CD4-positive, alpha-beta T cell treated with Interleukin-4 for 4 hours (primary cell): ENCODE data around the gene SCNN1B.
"Not testable (repeated sequence)": the region's sequence is repeated elsewhere in the genome, so short reads cannot be mapped to it uniquely, and the experiment has no call there.

Experiments
- DNase-seq: peaks from one replicate; pipeline ENCODE4 v3.0.0-alpha.2; 2020

The SCNN1B gene

DNA sequence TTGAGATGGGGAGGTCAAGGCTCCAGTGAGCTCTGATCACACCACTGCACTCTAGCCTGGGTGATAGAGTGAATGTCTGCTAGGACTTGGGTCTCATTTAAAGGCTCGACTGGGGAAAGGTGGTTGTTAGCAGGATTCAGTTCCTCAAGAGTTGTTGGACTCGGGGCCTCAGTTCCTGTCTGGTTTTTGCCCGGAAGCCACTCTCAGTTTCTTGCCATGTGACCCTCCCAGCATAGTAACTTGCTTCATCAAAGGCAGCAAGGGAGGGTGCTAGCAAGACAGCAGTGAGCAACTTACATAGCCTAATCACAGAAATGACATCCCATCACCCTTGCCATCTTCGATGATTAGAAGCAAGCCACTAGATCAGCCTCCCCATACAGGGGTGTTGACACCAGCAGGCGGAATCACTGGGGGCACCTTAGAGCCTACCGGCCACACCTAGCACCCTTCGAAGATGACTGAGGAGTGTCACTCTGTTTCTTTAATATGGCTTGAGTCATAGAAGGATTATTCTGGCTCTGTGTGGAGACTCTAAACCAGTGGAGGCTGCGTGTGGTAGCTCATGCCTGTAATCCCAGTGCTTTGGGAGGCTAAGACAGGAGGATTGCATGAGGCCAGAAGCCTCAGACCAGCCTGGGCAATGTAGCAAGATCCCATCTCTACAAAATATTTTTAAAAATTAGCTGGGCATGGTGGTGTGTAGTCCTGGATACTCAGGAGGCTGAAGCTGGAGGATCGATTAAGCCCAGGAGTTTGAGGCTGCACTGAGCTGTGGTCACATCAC, 13.2 kb upstream of the SCNN1B start:
- no peak for DNase-seq

DNA sequence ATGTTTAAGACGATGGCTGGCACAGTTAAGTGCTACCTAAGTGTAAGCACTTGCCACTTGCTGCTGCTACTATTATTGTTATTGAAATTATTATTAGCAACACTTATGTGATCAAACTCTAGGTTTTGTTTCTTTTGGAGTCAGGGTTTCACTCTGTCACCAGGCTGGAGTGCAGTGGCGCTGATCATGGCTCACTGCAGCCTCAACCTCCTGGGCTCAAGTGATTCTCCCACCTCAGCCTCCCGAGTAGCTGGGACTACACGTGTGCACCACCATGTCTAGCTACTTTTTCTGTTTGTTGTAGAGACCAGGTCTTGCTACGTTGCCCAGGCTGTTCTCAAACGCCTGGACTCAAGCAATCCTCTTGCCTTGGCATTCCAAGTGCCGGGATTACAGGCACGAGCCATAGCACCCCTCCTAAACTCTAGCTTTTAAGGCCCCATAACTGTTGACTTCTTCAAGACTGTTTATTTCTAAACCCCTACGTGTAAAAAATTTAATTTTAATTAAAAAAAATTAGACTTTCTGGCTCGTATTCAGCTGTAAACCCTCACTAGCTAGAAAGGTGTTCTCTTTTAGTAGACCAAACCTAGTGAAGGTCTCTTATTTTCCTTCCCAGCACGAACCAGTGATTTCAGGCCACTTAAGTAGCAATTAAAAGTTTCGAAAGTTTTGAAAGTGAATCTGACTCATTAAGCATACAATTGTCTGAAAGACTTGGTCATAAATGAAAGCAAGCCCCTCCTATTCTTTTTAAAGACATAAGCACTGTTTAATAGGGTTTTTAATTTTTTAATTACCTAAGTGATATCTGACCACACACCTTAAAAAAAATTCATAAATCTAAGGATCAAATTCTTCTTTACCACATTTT, 11.7 kb upstream of the SCNN1B start:
- DNase-seq: no peak

- DNase-seq: no peak
Observed at GRCh38 chr16:23293016-23293415, 9.1 kb upstream of the SCNN1B start.

DNA sequence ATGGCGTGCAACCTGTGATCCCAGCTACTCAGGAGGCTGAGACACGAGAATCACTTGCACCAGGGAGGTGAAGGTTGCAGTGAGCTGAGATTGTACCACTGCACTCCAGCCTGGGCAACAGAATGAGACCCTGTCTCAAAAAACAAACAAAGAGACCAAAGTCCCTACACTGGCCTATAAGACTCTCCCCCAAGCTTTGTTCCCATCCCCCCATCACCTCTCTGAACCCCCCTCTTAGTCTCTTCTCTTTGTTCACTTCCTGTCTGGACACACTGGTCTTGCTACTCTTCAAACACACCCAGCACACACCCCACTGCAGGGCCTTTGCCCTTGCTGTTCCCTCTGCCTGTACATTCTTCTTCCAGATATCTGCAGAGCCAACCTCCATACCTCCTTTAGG, 7.8 kb upstream of the SCNN1B start:
- DNase-seq: no peak

GRCh38 chr16:23296994-23297393, 5.1 kb upstream of the SCNN1B start:
- DNase-seq: no peak

GRCh38 chr16:23298290-23298915, 3.7 kb upstream of the SCNN1B start:
- DNase-seq: no peak

DNA sequence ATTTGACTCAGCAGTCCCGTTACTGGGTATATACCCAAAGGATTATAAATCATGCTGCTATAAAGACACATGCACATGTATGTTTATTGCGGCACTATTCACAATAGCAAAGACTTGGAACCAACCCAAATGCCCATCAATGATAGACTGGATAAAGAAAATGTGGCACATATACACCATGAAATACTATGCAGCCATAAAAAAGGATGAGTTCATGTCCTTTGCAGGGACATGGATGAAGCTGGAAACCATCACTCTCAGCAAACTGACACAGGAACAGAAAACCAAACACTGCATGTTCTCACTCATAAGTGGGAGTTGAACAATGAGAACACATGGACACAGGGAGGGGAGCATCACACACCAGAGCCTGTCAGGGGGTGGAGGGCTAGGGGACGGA, 2.3 kb upstream of the SCNN1B start:
- not testable (repeated sequence) for DNase-seq

GRCh38 chr16:23301251-23302044, 654 bp upstream of the SCNN1B start:
- no peak for DNase-seq

GRCh38 chr16:23303685-23304084, 1.6 kb downstream of the SCNN1B start:
- no peak for DNase-seq

GRCh38 chr16:23304620-23305019, 2.5 kb downstream of the SCNN1B start:
- no peak for DNase-seq

DNA sequence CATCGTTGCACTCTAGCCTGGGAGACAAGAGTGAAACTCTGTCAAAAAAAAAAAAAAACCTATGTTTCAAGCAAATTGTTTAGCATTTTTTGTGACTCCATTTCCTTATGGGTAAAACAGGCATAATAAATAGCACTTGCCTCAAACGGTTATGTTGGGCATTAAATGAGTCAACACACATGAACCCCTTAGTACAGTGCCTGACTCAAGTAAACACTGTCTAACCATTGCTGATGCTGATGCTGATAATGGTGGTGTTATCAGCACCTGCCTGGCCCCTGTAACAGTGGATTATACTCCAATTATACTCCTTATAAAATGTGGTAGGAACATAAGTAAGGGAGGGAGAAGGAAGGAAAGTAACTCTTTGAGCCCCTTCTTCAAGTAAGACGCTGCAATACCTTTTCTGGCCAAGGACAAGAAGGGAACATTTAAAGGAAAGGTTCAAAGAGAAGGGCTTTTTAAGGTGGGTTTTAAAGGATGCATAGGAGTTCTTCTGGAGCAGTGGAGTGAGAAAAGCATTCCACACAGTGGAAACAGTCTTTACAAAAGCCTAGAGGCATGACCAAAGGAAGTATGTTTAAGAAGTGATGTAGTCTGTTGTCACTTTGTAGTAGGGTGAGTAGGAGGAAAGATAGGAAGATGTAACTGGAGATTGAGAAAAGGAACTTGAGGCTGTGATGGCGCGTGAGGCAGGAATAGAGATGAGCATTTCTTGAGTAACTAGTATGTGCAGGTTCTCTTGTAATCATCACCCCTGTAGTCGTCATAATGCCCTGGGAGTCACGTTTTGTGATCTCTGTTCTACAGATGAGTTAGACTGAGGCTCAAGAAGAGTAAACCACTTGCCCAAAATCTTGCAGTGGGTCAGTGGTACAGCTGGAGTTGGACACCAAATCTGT, 4.3 kb downstream of the SCNN1B start:
- DNase-seq: no peak

GRCh38 chr16:23310217-23310616, 8.1 kb downstream of the SCNN1B start:
- no peak for DNase-seq

- DNase-seq: no peak
Observed at GRCh38 chr16:23310744-23311143, 8.6 kb downstream of the SCNN1B start.

- no peak for DNase-seq
Observed at GRCh38 chr16:23316232-23316631, 14.1 kb downstream of the SCNN1B start.

DNA sequence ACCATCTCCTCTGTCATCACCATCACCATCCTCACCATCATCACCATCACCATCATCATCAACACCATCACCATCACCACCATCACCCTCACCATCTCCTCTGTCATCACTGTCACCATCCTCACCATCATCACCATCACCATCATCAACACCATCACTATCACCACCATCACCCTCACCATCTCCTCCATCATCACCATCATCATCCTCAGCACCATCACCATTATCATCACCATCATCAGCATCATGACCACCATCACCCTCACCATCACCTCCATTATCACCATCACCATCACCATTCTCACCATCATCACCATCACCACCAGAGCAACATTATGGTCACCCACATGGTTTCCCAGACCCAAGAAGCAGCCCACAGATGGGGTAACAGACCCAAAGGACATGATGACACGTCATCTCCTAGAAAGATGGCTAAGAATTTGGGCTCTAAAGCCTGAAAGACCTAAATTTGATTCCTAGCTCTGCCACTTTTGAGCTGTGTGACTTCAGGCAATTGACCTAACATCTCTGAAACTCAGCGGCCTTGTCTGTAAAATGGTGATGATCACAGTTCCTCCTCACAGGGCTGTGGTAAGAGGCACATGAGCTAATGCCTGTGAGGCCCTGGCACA, 14.6 kb downstream of the SCNN1B start:
- no peak for DNase-seq

DNA sequence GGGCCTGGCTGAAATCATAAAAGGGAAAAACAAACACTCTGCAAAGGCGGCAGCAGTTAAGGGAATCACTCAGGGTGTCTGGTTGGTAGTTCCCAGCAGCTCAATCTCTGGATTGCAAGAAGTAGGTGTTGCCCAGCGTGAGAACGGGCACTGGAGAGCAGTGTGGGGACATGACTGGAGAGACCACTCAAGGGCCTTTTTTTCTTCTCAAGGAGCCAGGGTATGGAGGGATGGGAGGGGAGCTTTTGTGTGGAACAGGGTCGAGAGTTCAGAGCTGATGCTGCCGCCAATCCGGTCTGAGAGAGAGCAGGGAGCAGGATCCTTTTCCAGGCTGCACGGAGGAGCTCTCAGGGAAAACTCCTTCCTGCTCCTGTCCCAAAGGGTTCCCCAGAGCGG, 15.2 kb downstream of the SCNN1B start:
- DNase-seq: no peak

- no peak for DNase-seq
Observed at GRCh38 chr16:23317751-23318150, 15.6 kb downstream of the SCNN1B start.

DNA sequence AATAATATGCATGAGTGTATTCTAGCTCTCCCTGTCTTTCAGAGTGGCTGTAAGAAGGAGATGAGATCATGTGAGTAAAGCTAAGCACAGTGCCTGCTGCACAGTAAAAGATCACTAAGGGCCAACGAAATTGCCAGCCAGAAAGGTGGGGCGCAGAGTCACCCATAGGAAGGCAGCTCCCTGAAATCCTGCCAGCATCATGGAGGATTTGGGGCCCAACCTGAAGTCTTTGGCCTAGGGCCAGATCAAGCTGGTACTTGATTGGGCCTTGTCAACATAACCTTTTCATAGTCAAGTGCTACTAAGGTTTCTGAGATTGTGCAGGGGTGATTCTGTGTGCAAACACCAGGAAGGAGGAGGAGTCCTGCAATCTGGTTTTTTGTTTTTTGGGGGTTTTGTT, 16.5 kb downstream of the SCNN1B start:
- no peak for DNase-seq

DNA sequence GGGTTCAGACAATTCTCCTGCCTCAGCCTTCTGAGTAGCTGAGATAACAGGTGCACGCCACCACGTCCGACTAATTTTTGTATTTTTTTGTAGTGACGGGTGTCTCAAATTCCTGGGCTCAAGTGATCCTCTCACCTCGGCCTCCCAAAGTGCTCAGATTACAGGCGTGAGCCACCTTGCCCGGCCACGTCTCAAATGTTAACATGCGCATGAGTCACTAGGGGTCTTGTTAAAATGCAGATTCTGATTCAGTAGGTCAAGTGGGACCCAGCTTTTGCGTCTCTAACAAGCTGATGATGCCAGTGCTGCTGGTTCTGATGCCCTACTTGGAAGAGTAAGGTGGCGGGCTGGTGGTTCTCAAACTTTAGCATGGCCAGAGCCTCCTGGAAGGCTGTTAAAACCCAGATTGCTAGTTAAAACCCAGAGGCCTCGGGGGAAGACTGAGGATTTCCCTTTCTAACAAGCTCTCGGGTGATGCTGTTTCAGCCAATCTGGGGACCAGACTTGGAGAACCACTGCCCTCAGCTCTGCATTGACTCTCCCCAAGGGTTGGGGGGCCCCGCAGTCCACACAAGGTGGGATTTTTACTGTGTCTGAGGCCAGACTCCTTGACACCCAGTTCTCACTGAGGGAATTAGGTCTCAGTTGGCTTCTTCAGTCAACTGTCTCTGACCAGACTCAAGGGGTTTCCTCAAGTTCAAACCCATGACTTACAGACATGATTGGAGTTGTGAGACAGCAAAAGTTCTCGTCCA, 17.9 kb downstream of the SCNN1B start:
- no peak for DNase-seq

- DNase-seq: no peak
Observed at GRCh38 chr16:23320693-23321092, 18.6 kb downstream of the SCNN1B start.
